NCI-H1694 (cell line): ENCODE data around the gene CHCHD3.
"Not testable (repeated sequence)": the region's sequence is repeated elsewhere in the genome, so short reads cannot be mapped to it uniquely, and the experiment has no call there.

Experiments used
- DNase-seq: peaks from one replicate; lab custom pipeline; 2025; lab: John Stamatoyannopoulos, UW

The CHCHD3 gene

DNA sequence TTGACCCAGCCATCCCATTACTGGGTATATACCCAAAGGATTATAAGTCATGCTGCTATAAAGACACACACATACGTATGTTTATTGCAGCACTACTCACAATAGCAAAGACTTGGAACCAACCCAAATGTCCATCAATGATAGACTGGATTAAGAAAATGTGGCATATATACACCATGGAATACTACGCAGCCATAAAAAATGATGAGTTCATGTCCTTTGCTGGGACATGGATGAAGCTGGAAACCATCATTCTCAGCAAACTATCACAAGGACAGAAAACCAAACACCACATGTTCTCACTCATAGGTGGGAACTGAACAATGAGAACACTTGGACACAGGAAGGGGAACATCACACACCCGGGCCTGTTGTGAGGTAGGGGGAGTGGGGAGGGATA is 179.6 kb downstream of the CHCHD3 start:
- not testable (repeated sequence) for DNase-seq

DNA sequence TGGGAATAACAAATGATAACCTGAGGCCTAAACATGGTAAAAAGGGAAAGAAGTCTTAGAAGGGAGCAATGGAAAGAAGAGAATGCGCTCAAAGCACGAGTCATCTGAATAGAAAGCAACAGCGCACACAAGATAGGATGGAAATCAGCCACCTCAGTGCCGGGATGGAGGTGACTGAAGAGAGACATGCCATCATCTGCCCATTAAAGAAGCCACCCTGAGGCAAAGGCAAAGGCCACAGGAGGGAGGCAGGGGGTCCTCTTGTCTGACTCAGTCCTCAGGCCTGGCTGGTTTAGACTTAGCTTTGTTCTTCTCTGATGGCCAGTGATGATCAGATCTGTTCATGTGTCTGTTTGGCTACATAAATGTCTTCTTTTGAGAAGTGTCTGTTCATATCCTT is 180.6 kb downstream of the CHCHD3 start:
- DNase-seq = no peak

- peak; percentile 15 for DNase-seq
Measured at GRCh38 chr7:132899833-132900232, 182.1 kb downstream of the CHCHD3 start.

GRCh38 chr7:132898641-132899175 is 183.2 kb downstream of the CHCHD3 start:
- not testable (repeated sequence) for DNase-seq

DNA sequence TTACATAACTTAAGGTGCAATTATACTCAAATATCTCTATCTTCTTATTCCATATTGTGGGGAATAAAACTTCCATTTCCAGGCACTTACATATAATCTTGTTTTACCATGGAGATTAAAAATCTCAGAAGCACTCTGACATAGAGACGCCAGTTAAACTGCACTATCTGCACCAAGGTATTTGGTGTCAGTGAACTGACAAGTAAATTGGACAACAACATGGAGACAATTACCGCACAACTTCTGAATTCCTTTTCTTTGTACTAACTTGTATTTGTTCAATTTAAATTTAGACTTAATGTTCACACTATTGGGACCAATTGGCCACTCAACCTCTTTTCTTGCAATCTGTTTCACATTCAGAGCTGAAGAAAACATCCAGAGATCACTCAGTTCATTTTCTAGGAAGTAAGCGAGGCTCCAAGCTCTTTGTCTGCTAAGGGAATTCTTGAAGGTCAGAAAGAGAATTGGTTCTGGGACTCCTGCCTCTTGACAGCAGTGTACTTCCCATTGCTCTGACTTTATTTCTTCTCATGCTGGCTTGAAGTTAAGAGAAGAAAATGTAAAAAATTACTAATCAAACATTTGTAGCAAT is 184.7 kb downstream of the CHCHD3 start:
- no peak for DNase-seq

DNA sequence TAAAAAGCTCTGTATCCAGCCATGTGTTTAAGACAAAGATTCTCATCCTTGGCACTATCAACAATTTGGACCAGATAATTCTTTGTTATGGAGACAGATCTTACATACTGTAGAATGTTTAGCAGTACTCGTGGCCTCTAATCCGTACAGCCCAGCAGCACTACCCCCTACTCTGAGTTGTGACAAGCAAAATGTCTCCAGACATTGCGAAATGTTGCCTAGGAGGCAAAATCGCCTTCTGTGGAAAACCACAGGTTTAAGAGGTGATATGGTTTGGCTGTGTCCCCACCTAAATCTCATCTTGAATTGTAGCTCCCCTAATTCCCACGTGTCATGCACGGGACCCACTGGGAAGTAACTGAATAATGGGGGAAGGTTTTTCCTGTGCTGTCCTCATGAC is 186.7 kb downstream of the CHCHD3 start:
- no peak for DNase-seq

DNA sequence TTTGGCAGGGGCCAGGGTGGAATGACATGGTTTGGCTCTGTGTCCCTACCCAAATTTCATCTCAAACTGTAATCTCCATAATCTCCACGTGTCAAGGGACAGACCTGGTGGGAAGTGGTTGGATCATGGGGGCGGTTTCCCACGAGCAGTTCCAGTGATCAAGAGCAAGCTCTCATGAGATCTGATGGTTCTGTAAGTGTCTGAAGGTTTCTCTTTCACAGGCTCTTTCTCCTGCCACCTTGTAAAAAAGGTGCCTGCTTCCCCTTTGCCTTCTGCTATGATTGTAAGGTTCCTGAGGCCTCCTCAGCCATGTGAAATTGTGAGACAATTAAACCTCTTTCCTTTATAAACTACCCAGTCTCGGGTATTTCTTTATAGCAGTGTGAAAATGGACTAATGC is 188.3 kb downstream of the CHCHD3 start:
- DNase-seq = no peak

GRCh38 chr7:132892744-132893143 is 189.1 kb downstream of the CHCHD3 start:
- DNase-seq = not testable (repeated sequence)

GRCh38 chr7:132891554-132891953 is 190.3 kb downstream of the CHCHD3 start:
- no peak for DNase-seq

GRCh38 chr7:132882714-132883428 is 199.0 kb downstream of the CHCHD3 start:
- no peak for DNase-seq

GRCh38 chr7:132881317-132881716 is 200.6 kb downstream of the CHCHD3 start:
- peak; percentile 53 for DNase-seq

- DNase-seq = no peak
Measured at GRCh38 chr7:132879579-132879978, 202.3 kb downstream of the CHCHD3 start.

DNA sequence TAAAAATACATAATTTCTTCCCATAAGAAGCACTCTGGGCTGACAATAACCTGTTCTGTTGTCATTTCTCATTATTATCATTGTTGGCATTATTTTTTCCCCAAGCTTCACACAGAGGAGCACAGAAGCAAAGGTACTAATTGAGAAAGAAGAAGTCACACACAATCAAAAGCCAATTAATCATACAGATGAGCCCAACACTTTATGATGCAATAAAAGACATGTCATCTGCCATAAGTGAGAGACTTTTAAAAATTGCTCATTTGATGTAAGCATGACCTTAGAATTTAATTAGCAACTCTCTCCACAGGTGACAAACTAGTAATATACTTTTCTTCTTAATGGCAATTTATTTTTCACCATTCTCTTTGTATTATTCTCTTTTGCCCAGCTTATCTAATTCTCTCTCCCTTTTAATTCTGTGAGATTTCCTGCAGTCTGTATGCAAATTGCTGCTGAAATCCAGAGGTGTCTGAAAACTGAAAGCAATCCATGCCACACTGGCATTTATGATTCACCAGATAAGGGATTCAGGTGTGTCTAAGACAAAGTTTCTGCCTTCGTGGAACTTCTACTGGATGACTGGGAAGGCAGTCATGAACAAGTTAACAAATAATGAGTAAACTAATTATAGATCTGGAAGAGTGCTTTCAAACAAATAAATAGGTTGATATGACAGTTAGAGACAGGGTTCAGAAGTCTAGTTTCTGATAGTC is 203.5 kb downstream of the CHCHD3 start:
- DNase-seq = no peak

DNA sequence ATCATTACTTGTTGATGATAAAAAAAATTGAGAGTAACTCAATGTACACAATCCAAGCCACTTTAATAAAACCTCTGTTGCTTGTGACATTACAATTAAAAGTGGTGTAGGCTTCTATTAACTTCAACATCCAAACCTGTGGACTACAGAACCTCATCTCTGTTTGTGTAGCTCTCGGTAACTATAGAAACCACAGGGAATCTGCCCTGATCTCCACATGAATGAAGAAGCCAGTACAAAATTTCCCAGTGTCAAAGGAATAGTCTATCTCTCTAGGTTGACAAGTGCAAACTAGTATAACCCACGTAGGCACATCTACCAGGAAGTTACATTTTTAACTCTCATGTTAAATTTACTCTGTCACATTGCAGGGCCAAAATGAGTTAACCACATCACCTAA is 204.3 kb downstream of the CHCHD3 start:
- no peak for DNase-seq

DNA sequence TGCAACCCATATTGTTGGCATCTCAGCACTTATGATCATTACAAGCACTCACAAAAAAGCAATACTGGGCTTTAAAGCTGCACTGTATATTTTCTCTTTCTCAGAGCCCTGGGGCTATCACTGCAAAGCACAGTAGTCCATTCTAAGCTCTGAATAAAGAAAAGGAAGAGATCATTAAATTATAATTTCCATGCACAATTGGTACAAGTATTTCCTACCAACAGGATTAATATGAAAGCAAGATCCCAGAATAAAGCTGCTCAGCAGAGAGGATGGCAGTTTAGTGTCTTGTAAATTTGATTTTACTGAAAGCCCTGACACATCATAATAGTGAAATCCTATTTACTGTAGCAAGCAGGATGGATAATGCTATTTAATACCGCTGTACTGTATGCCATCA is 205.3 kb downstream of the CHCHD3 start:
- DNase-seq = no peak

DNA sequence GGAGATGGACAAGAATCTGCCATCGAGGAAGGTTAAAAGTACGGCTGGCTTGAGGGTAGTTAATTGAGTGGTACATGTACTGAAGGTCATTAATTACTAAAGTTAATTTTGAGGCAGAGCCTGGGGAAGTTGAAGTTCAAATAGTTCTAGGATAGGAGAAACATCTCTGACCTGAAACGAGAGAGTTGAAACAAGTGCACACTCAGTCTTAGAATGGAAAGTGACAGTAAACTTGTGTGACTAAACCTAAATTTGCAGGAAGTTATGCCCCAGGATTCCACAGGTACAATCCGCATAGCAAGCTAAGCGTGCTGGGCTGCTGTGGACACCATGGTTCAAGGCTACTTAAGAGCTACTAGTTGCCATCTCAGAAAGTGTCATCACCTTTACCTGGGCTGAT is 209.9 kb downstream of the CHCHD3 start:
- no peak for DNase-seq

GRCh38 chr7:132871419-132871818 is 210.5 kb downstream of the CHCHD3 start:
- DNase-seq = no peak

GRCh38 chr7:132869166-132869861 is 212.6 kb downstream of the CHCHD3 start:
- no peak for DNase-seq

DNA sequence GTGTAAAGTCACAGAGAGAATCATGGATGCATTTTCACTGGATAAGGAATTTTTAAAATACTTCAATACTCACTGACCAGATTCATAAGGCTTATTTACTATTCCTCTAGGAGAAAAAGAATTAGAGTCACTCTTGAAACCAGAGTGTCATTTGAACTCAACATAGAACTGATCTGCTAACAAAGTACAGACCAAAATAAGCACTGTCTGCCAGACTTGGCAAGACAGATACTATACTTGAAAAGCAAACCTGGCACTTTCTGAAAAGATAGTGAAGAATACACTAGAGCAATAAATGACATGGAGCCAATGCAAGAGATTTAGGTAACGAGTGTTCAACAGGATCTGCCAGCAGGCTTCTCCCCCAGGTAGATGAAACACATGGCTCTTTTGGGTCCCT is 215.3 kb downstream of the CHCHD3 start:
- DNase-seq = no peak

DNA sequence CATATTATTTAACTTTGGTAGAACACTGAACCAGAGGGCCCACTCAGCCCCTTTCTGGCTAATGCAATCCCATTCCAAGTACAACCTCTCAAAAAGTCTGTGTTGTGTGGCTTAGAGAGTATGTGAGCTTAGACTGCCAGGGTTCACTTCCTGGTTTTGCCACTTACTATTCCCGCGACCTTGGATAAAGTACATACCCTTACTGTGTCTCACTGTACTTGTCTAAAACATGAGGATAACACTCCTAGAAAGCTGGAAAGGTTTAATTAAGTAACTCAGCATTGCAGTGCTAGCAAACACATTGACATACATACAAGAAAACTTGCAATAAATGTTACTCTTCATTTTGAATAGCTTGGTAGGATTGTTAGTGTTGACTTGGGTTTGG is 215.8 kb downstream of the CHCHD3 start:
- DNase-seq = no peak

- DNase-seq = no peak
Measured at GRCh38 chr7:132865366-132866143, 216.3 kb downstream of the CHCHD3 start.
